ENCODE data around the gene SUGP2.

DNA sequence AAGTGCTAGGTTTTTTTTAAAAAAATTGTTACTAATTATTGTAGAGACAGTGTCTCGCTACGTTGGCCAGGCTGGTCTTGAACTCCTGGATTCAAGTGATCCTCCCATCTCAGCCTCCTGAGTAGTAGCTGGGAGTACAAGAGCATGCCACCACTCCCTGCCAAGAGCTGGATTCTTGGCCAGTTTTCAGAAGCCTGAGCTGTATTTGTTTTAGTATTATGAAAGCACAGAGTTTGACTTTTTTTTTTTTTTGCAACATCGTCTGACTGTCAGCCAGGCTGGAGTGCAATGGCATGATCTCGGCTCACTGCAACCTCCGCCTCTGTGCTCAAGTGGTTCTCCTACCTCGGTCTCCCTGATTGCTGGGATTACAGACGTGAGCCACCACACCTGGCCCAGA is 7.1 kb upstream of the SUGP2 start:
- TF ChIP-seq EZH2 (IDR thresholded peaks at IDR 0.05; ENCODE audit: insufficient read depth, poor library complexity, severe bottlenecking) (no peak), EZH2phosphoT487 (IDR thresholded peaks at IDR 0.05; ENCODE audit: insufficient read depth, low read depth) (no peak)

Data from GM23248 (cell line).